HG02610 (cell line): ENCODE results near the gene B3GALT4.
"Not testable (repeated sequence)": the region's sequence is repeated elsewhere in the genome, so short reads cannot be mapped to it uniquely, and the experiment has no call there.

Source experiments
- ATAC-seq: cut with Tn5 transposase; IDR thresholded peaks from one replicate; pipeline ENCODE4 v1.9.1; 2021; ENCODE audit warnings: mild to moderate bottlenecking, moderate library complexity; ENCODE audit not compliant: unreplicated experiment

B3GALT4 gene, protein sequence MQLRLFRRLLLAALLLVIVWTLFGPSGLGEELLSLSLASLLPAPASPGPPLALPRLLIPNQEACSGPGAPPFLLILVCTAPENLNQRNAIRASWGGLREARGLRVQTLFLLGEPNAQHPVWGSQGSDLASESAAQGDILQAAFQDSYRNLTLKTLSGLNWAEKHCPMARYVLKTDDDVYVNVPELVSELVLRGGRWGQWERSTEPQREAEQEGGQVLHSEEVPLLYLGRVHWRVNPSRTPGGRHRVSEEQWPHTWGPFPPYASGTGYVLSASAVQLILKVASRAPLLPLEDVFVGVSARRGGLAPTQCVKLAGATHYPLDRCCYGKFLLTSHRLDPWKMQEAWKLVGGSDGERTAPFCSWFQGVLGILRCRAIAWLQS

GRCh38 chr6:33276864-33277662, at the start of gene B3GALT4:
TSS of gene B3GALT4 (plus strand) at chr6:33277123. CDS start at chr6:33277420, 297 bp downstream.
- ATAC-seq = peak; percentile 46

- no peak for ATAC-seq
Measured at GRCh38 chr6:33235221-33235634, 41.7 kb upstream of the B3GALT4 start.

DNA sequence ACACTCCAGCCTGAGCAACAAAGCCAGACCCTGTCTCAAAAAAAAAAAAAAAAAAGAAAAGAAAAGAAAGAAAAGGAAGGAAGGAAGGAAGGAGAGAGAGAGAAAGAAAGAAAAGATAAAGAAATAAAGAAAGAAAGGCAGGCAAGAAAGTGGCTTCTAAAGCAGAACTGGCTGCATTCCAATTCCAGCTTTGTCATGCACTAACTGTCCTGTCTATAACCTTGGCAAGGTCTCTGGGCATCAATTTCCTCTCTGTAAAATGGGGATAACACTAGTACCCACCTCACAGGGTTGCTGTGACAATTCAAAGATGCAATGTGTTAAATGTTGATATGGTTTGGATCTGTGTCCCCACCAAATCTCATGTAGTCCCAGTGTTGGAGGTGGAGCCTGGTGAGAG, 40.6 kb upstream of the B3GALT4 start:
- ATAC-seq = no peak

- ATAC-seq = no peak
Measured at GRCh38 chr6:33236852-33237251, 40.1 kb upstream of the B3GALT4 start.

- ATAC-seq = no peak
Measured at GRCh38 chr6:33237741-33238140, 39.2 kb upstream of the B3GALT4 start.

- ATAC-seq = no peak
Measured at GRCh38 chr6:33241968-33242367, 35.0 kb upstream of the B3GALT4 start.

- no peak for ATAC-seq
Measured at GRCh38 chr6:33243476-33243875, 33.4 kb upstream of the B3GALT4 start.

DNA sequence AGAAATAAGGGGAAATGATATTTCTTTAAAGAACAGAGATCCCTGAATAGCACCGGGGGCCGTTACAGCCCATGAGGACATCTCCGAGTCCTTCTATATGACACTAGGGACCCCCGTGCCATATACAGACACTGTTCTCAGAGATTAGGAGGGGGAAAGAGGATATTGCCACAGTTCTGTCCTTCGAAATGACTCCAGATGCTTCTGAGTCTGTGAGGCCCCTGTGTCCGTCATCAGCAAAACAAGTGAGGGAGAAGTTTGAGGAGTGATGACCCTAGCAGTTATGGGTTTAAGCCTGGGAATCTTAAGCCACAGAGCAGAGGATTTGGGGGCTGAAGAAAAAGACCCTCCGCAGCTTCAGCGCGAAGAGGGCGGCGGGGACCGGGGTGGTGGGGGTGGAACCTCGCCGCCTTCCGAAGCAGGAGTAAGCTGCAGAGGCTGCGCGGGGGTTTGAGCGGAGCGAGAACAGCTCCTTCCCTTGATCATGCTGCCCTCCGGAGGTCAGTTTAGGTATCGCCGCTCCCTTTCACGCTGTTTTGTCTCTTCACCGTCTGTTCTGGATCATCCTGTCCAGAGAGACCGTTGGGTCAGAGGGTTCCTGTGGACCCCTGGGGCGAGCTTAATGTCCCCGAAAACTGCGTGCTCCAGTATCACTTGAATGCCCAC, 28.8 kb upstream of the B3GALT4 start:
- ATAC-seq = no peak

DNA sequence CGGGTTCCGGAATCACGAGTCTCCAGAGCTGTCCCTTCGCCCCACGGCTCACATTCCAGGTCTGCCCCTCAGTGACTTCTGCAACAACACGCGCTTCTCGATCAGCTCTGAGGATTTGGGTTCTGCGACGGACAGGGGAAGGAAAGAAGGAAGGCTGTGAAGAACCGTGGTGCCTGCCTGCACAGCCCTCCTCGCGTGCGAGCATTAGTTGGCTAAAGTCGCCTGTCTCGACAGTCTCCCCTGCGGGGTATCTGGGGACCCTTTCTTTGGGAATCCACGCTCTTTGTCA, 28.3 kb upstream of the B3GALT4 start:
- ATAC-seq = no peak

DNA sequence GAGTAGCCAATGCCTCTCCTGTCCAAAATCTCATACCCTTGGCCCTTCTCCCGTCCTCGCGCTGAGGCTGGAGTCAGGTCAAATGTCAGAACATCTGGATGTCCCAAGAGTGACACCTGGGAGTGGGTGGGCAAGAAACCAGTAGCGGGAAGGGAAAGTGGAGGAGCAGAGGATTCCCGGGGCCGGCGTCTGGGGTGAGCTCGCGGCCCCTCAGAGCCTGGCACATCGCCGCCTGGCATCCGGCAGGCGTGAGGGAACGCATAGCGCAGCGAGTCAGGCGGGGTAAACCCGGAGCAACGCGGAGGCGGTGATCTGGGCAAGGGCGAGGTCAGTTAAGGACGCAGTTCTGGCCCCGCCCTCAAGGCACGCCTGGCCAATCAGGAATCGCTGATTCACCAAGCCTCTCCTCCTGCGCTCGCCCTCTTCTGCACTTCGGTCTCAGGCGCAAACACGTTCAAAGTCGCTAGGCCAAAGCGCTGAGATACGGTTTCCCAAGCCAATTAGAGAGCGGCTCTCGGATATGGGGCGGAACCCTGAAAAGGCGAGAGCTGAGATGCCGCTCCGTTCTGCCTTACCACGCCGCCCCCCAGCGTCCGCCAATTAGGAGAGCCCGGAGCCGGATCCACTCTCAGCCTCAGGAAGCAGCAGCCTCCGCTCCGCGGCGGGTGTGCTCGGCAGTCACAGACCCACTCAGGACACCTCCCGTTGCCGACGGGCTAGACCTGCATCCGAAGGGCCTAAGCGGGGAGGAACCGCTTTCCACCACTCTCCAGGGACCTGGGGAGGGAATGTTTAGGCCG, 27.8 kb upstream of the B3GALT4 start:
- ATAC-seq = peak; percentile 89

GRCh38 chr6:33249732-33250630, 26.9 kb upstream of the B3GALT4 start:
- no peak for ATAC-seq

GRCh38 chr6:33250731-33251130, 26.2 kb upstream of the B3GALT4 start:
- ATAC-seq = no peak

DNA sequence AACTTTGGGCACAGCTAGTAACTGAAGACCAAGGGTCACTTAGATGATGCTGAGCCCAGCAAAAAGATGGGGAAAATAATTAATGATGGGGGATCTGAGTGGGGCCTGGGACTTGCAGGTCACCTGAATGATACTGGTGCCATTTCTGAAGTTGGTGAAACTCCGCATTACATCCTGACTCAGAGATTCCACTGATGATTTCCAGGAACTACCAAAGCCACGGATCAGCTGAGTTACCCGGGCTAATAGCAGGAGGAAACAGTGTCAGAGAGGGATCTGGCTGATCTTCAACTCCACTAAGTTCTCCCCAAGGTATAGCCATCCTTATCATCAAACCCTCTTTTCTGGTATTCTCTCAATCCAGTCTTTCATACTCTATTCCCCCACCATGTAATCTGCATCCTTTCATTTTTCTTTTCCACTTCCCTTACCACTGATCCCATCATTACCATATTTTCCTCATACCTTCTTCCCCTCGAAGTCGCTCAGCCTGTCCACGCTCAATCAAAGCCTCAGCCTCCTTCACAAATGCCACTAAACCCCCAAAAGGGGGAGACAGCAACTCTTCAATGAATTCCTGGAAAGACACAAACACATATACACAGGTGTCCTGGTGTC, 25.4 kb upstream of the B3GALT4 start:
- ATAC-seq = no peak

DNA sequence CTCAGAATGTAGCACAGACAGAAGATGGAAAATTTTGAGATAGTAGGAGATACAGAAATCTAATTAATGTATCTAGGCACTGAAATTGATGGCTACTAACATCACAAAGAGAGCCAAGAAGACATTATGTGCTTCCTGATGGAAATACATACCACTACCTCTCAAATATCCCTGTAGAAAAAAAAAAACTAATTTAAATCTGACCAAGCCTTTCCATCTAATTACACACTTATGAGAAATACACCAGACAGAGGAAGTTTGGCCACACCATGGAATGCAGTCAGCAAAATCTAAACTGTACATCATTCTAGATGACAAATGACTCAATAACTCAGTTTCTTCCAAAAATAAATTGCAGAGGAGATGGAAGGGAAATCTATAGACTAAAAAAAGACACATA, 24.2 kb upstream of the B3GALT4 start:
- no peak for ATAC-seq

- ATAC-seq = no peak
Measured at GRCh38 chr6:33254591-33254990, 22.3 kb upstream of the B3GALT4 start.

GRCh38 chr6:33259032-33259431, 17.9 kb upstream of the B3GALT4 start:
- no peak for ATAC-seq

GRCh38 chr6:33262490-33262889, 14.4 kb upstream of the B3GALT4 start:
- ATAC-seq = not testable (repeated sequence)

- ATAC-seq = no peak
Measured at GRCh38 chr6:33264015-33264414, 12.9 kb upstream of the B3GALT4 start.

GRCh38 chr6:33271117-33271467, 5.8 kb upstream of the B3GALT4 start:
- ATAC-seq = no peak
